Right atrium auricular region (tissue), 2 donors: ENCODE measurements around the gene FBXL20. TPM values are rescaled to one million over a fixed set of nuclear protein-coding genes. Genes with fewer than 3 reads are reported as not detected.

Source experiments
- DNase-seq: peaks from one replicate; pipeline ENCODE4 v3.0.0-alpha.2; 2019; ENCODE audit warnings: low spot score
- H3K27ac ChIP-seq, 2 donors: fragments of 200-600 bp; sonication (generic); 1 replicate in 1 of 2; 2 replicates in 1 of 2; pipeline ENCODE4 v1.5.1; 2016 to 2019
- H3K27me3 ChIP-seq, 2 donors: fragments of 200-600 bp; sonication (generic); one replicate each; pipeline versions ENCODE4 v1.5.1 to v1.6.0; 2017 to 2019
- H3K36me3 ChIP-seq: fragments of 200-600 bp; sonication (generic); one replicate; pipeline ENCODE4 v1.5.1; 2016
- H3K4me1 ChIP-seq, 2 donors: fragments of 200-600 bp; sonication (generic); one replicate each; pipeline versions ENCODE4 v1.5.1 to v1.6.0; 2017 to 2019
- H3K4me3 ChIP-seq, 2 donors: fragments of 200-600 bp; sonication (generic); 1 replicate in 1 of 2; 2 replicates in 1 of 2; pipeline ENCODE4 v1.5.1; 2017 to 2019; ENCODE audit warnings: mild to moderate bottlenecking in 1 of 2, moderate library complexity in 1 of 2
- H3K9me3 ChIP-seq, 2 donors: fragments of 200-600 bp; sonication (generic); one replicate each; pipeline ENCODE4 v1.5.1; 2019
- total RNA-seq, 2 donors: library from RNA; depleted of rRNA; stranded (reverse); fragments of >200 nt; gene quantifications; one replicate each; pipeline ENCODE4 v1.1.0, GENCODE V29; 2016
- TF ChIP-seq, protein P1 (sequence below), 2 donors: fragments of 200-600 bp; sonication (generic); IDR thresholded peaks; one replicate each; pipeline ENCODE4 v1.5.1; 2019; ENCODE audit warnings: antibody characterized with exemption in 2 of 2

Gene FBXL20
- total RNA-seq, 2 donors from 2014 or later = 7.6 to 7.7 TPM

DNA sequence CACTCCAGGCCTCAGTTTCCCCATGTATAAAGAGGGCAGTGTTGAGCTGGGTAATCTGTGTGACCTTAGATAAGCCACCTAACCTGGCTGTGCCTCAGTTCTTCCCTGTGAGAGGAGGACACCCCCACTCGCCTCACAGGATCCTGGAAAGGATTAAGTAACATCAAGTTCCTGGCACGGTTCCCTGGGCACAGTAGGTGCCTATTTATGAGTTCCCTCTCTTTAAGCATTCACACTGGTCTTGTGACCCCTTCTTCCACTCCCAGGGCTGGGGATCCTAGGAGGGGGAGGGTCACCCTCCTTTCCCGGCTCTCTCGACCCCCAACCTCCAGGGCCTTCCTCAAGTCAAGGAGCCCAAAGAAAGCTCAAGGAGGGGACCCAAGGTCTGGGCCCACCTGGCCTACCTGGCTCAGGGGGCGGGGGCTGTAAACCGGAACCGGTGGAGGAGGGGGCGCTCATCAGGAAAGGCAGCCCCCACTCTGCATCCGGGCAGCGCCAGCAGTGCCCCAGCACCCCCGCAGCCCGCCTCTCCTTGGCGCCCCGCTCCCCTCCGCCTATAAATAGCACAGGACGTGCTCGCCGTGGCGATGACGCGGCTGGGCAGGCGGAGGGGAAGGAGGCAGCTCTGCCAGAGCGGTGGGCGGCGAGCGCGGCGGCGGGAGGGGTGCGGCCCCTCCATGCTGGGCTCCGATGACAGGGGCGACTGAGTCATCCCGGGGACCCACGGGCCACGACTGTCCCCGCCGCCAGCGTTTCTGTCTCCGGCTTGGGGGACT is 191.9 kb downstream of the FBXL20 start:
- peak; percentile 73 for DNase-seq
- Histone ChIP-seq H3K4me1 (peaks cover 0 to 31% of the 10 kb centered on the region in 2 donors), H3K27ac (peak overlapping the region; percentile 58 to 74), H3K36me3 (peaks cover 8% of the 10 kb centered on the region), H3K4me3 (peak overlapping the region; percentile 35 to 47), H3K9me3 (no peaks in the 10 kb centered on the region), H3K27me3 (no peaks in the 10 kb centered on the region)
- TF ChIP-seq, protein P1, sequence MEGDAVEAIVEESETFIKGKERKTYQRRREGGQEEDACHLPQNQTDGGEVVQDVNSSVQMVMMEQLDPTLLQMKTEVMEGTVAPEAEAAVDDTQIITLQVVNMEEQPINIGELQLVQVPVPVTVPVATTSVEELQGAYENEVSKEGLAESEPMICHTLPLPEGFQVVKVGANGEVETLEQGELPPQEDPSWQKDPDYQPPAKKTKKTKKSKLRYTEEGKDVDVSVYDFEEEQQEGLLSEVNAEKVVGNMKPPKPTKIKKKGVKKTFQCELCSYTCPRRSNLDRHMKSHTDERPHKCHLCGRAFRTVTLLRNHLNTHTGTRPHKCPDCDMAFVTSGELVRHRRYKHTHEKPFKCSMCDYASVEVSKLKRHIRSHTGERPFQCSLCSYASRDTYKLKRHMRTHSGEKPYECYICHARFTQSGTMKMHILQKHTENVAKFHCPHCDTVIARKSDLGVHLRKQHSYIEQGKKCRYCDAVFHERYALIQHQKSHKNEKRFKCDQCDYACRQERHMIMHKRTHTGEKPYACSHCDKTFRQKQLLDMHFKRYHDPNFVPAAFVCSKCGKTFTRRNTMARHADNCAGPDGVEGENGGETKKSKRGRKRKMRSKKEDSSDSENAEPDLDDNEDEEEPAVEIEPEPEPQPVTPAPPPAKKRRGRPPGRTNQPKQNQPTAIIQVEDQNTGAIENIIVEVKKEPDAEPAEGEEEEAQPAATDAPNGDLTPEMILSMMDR (IDR thresholded peaks at IDR 0.05) = no peak

DNA sequence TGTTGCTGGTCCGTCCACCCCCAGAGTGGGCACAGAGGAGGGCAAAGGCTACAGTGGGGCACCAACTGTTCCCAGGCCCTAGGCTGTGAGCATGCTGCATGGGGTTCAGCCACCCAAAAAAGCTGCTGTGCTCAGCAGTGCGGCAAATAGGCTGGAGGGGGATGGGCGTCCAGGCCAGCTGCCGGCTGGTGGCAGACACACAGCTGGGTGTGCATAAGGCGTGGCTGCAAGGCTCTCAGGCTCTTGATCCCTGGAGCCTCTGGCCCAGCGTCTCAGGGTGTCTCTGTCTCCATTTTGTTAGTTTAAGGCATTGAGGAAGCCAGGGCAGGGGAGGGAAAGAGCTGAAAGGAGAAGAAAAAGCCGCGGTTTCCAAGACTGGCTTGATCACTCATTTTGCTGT is 192.5 kb downstream of the FBXL20 start:
- Histone ChIP-seq H3K4me1 (peaks cover 0 to 31% of the 10 kb centered on the region in 2 donors), H3K9me3 (no peaks in the 10 kb centered on the region), H3K27me3 (no peaks in the 10 kb centered on the region), H3K36me3 (peaks cover 14% of the 10 kb centered on the region), H3K27ac (peak overlapping the region; percentile 58 to 74), H3K4me3 (no peak overlapping the region)
- TF ChIP-seq, protein P1 (IDR thresholded peaks at IDR 0.05) = no peak
- no peak for DNase-seq

DNA sequence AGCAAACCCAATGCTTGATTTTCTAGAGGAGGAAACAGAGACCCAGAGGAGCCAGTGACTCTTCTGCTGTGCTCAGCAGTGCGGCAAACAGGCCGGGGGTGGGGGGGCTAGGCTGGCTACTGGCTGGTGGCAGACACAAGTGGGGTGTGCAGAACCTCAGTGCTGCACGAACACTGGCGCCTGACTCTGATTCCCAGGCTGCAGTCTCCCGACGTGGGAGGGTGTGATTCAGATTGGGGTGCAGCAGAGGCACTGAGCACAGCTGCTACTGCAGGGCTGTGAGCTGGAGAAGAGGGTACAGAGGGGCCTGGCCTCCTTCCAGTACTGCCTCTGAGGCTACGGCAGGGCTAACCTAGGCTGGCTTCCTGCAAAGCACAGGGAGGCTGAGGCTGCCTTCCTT is 193.3 kb downstream of the FBXL20 start:
- no peak overlapping the region for H3K27ac ChIP-seq
- TF ChIP-seq, protein P1 (IDR thresholded peaks at IDR 0.05) = no peak
- DNase-seq = no peak

DNA sequence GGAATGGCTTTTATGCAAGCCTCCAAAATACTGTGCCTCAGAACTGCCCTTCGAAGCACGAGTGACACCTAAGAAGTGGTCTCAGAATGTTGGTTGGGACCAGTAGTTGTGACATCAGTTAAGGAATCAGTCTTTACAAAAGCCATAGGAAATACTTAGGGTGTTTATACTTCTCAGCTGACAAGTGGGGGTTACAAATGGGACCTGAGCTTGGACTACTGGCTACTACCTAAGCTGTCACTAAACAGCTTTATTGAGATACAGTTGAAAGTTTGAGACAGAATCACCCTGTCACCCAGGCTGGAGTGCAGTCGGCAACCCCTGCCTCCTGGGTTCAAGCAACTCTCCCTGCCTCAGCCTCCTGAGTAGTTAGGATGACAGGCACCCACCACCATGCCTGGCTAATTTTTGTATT is 196.3 kb downstream of the FBXL20 start:
- Histone ChIP-seq H3K27me3 (no peaks in the 10 kb centered on the region), H3K4me3 (no peak overlapping the region), H3K4me1 (peaks cover 0 to 39% of the 10 kb centered on the region in 2 donors), H3K9me3 (no peaks in the 10 kb centered on the region), H3K36me3 (peaks cover 42% of the 10 kb centered on the region), H3K27ac (no peak overlapping the region)
- TF ChIP-seq, protein P1 (IDR thresholded peaks at IDR 0.05) = no peak
- DNase-seq = no peak

More for the DNA sequence above, 193.3 kb downstream of the FBXL20 start:
- peaks cover 22% of the 10 kb centered on the region for H3K36me3 ChIP-seq
- no peaks in the 10 kb centered on the region for H3K27me3 ChIP-seq
- no peak overlapping the region for H3K4me3 ChIP-seq
- peaks cover 0 to 31% of the 10 kb centered on the region in 2 donors for H3K4me1 ChIP-seq
- no peaks in the 10 kb centered on the region for H3K9me3 ChIP-seq

DNA sequence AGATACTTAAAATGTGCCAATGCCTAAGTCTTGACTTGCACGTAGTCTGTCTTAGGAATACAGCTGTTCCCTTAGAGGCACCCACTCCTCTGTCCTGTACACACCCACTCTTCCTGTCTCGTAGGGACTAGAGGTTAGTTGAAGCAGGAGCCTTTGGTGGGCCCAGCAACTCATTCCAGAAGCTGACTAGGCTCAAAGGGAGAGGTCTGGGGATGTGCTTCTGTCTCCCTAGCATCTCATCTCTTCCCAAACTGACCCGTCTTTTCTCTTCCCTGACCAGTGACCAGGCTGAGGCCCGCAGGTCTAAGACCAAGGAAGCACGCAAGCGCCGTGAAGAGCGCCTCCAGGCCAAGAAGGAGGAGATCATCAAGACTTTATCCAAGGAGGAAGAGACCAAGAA is 197.2 kb downstream of the FBXL20 start:
- H3K27ac ChIP-seq = no peak overlapping the region

More for the DNA sequence above, 197.2 kb downstream of the FBXL20 start:
- H3K9me3 ChIP-seq = no peaks in the 10 kb centered on the region
- no peak overlapping the region for H3K4me3 ChIP-seq
- H3K36me3 ChIP-seq = peaks cover 42% of the 10 kb centered on the region
- no peaks in the 10 kb centered on the region for H3K27me3 ChIP-seq
- TF ChIP-seq, protein P1 (IDR thresholded peaks at IDR 0.05) = no peak
- no peak for DNase-seq
- peaks cover 0 to 33% of the 10 kb centered on the region in 2 donors for H3K4me1 ChIP-seq

Other genes with a start within 250 kb of the FBXL20 start
- gene PLXDC1, start 250.0 kb downstream of the FBXL20 start, total RNA-seq = 1 to 10 TPM; 4.6 to 9.3 TPM
- gene ARL5C, start 235.5 kb downstream of the FBXL20 start, total RNA-seq = not detected
- gene CACNB1, start 204.0 kb downstream of the FBXL20 start, total RNA-seq = 10 to 100 TPM in 1 of 2 donors, 1 to 10 TPM in 1; 3.6 to 13.4 TPM
- gene RPL19, start 201.3 kb downstream of the FBXL20 start, total RNA-seq = 1,000 to 10,000 TPM; 1,458 to 1,831 TPM
- 1 to 10 TPM in 1 of 2 donors, under 1 TPM in 1; 0.82 to 2.3 TPM for gene STAC2, start 175.7 kb downstream of the FBXL20 start, total RNA-seq
- 10 to 100 TPM; 15.9 to 19.0 TPM for gene MED1, start 49.6 kb upstream of the FBXL20 start, total RNA-seq
- 10 to 100 TPM; 15.9 to 18.9 TPM for gene CDK12, start 59.9 kb upstream of the FBXL20 start, total RNA-seq
- not detected for gene NEUROD2, start 206.3 kb upstream of the FBXL20 start, total RNA-seq
- 1 to 10 TPM in 1 of 2 donors, not detected in 1; 6.7 TPM for gene PPP1R1B, start 225.3 kb upstream of the FBXL20 start, total RNA-seq
- gene STARD3, start 235.5 kb upstream of the FBXL20 start, total RNA-seq = 10 to 100 TPM; 18.5 to 22.2 TPM